GM21447 (cell line): ENCODE data around the gene LYPLA2.
"Not testable (repeated sequence)": the region's sequence is repeated elsewhere in the genome, so short reads cannot be mapped to it uniquely, and the experiment has no call there.

ENCODE experiments used
- ATAC-seq: cut with Tn5 transposase; IDR thresholded peaks from one replicate; pipeline ENCODE4 v1.9.1; 2021; ENCODE audit not compliant: unreplicated experiment

The LYPLA2 gene

GRCh38 chr1:23777979-23778814 lies 12.7 kb upstream of the LYPLA2 start, which contains the start of gene PITHD1:
PITHD1 (plus strand) TSS chr1:23778418; CDS start chr1:23778516, 98 bp downstream.
- ATAC-seq = peak; percentile 61

- no peak for ATAC-seq
Measured at GRCh38 chr1:23779826-23780371, 11.0 kb upstream of the LYPLA2 start.

- not testable (repeated sequence) for ATAC-seq
Measured at GRCh38 chr1:23783141-23783540, 7.8 kb upstream of the LYPLA2 start.

GRCh38 chr1:23784846-23785245 lies 6.1 kb upstream of the LYPLA2 start:
- no peak for ATAC-seq

- ATAC-seq = no peak
Measured at GRCh38 chr1:23787701-23788100, 3.2 kb upstream of the LYPLA2 start.

GRCh38 chr1:23788695-23789094 lies 2.2 kb upstream of the LYPLA2 start:
- ATAC-seq = no peak

- ATAC-seq = no peak
Measured at GRCh38 chr1:23791516-23792047, 637 bp downstream of the LYPLA2 start.

- no peak for ATAC-seq
Measured at GRCh38 chr1:23792151-23792945, 1.4 kb downstream of the LYPLA2 start.

GRCh38 chr1:23793018-23793781 lies 2.3 kb downstream of the LYPLA2 start:
- no peak for ATAC-seq

- ATAC-seq = no peak
Measured at GRCh38 chr1:23793861-23794731, 3.2 kb downstream of the LYPLA2 start.

- not testable (repeated sequence) for ATAC-seq
Measured at GRCh38 chr1:23794732-23795182, 3.8 kb downstream of the LYPLA2 start.

- no peak for ATAC-seq
Measured at GRCh38 chr1:23795676-23796465, 4.9 kb downstream of the LYPLA2 start.

- no peak for ATAC-seq
Measured at GRCh38 chr1:23796466-23797271, 5.7 kb downstream of the LYPLA2 start.

GRCh38 chr1:23797478-23798448 lies 6.8 kb downstream of the LYPLA2 start:
- ATAC-seq = no peak

- no peak for ATAC-seq
Measured at GRCh38 chr1:23798662-23799142, 7.8 kb downstream of the LYPLA2 start.

- ATAC-seq = no peak
Measured at GRCh38 chr1:23799255-23799569, 8.3 kb downstream of the LYPLA2 start.
